Ovary (tissue), 3 donors: ENCODE measurements around the gene MCTP2.
"Not testable (repeated sequence)": the region's sequence is repeated elsewhere in the genome, so short reads cannot be mapped to it uniquely, and the experiment has no call there.

ENCODE experiments used
- POLR2A ChIP-seq: fragments of 450-650 bp; IDR thresholded peaks from one replicate; pipeline ENCODE4 v1.6.1; 2017; ENCODE audit warnings: antibody characterized with exemption, mild to moderate bottlenecking, moderate library complexity
- TF ChIP-seq, protein P1 (sequence below), 3 donors: fragments of 450-650 bp in 2 of 3; fragments of 200-600 bp in 1 of 3; IDR thresholded peaks; one replicate each; pipeline versions ENCODE4 v1.5.1 to v1.8.0; 2016 to 2022; ENCODE audit warnings: antibody characterized with exemption in 3 of 3, mild to moderate bottlenecking in 1 of 3
- donor health status: DM: no; HTN: no; CAD: no.

DNA sequence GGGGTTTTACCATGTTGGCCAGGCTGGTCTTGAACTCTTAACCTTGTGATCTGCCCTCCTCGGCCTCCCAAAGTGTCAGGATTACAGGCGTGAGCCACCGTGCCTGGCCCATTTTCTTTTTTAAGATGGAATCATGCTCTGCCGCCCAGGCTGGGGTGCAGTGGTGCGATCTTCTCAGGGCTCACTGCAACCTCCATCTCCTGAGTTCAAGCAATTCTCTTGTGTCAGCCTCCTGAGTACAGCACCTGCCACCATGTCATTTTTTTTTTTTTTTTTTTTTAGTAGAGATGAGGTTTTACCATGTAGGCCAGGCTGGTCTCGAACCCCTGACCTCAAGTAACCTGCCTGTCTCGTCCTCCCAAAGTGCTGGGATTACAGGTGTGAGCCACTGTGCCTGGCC, 26.4 kb downstream of the MCTP2 start:
- TF ChIP-seq, protein P1, sequence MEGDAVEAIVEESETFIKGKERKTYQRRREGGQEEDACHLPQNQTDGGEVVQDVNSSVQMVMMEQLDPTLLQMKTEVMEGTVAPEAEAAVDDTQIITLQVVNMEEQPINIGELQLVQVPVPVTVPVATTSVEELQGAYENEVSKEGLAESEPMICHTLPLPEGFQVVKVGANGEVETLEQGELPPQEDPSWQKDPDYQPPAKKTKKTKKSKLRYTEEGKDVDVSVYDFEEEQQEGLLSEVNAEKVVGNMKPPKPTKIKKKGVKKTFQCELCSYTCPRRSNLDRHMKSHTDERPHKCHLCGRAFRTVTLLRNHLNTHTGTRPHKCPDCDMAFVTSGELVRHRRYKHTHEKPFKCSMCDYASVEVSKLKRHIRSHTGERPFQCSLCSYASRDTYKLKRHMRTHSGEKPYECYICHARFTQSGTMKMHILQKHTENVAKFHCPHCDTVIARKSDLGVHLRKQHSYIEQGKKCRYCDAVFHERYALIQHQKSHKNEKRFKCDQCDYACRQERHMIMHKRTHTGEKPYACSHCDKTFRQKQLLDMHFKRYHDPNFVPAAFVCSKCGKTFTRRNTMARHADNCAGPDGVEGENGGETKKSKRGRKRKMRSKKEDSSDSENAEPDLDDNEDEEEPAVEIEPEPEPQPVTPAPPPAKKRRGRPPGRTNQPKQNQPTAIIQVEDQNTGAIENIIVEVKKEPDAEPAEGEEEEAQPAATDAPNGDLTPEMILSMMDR (IDR thresholded peaks at IDR 0.05): not testable (repeated sequence)
- not testable (repeated sequence) for TF ChIP-seq POLR2A
